Stimulated activated naive CD8-positive, alpha-beta T cell treated with anti-CD3 and anti-CD28 coated beads, Interleukin-15, Interleukin-2, amounts not matched to agents 100 U/mL and 50 U/mL, for 24 hours (primary cell): ENCODE data around the gene SIAH1.
A peak's percentile ranks its signal among the peaks of the same experiment; 100 is the strongest.

Source experiments
- ATAC-seq: fragments of 150-1000 bp; cut with Tn5 transposase; one replicate; pipeline ENCODE4 v1.10.0; 2021
- DNase-seq: peaks from one replicate; pipeline ENCODE4 v3.0.0; 2021

Gene SIAH1

GRCh38 chr16:48366165-48367093 lies 18.8 kb downstream of the SIAH1 start:
- peak; percentile 52 for DNase-seq
- ATAC-seq = peak; percentile 51

- DNase-seq = peak; percentile 88
- ATAC-seq = peak; percentile 99
These were observed 19.5 kb downstream of the SIAH1 start for GRCh38 chr16:48365601-48366164.

GRCh38 chr16:48365025-48365600 lies 20.1 kb downstream of the SIAH1 start:
- DNase-seq = no peak
- ATAC-seq = no peak

- no peak for DNase-seq
- no peak for ATAC-seq
These were observed 23.6 kb downstream of the SIAH1 start for GRCh38 chr16:48361540-48362144.

- ATAC-seq = no peak
These were observed 24.2 kb downstream of the SIAH1 start for GRCh38 chr16:48361012-48361411.

GRCh38 chr16:48359983-48360382 lies 25.2 kb downstream of the SIAH1 start:
- DNase-seq (no peak), ATAC-seq (no peak)

More at GRCh38 chr16:48361012-48361411, 24.2 kb downstream of the SIAH1 start:
- DNase-seq = no peak

GRCh38 chr16:48358419-48358818 lies 26.8 kb downstream of the SIAH1 start:
- ATAC-seq (no peak), DNase-seq (no peak)

GRCh38 chr16:48356633-48357376 lies 28.4 kb downstream of the SIAH1 start:
- DNase-seq (no peak), ATAC-seq (no peak)

- peak; percentile 48 for ATAC-seq
- DNase-seq = no peak
These were observed 30.0 kb downstream of the SIAH1 start for GRCh38 chr16:48354877-48355855.

GRCh38 chr16:48354385-48354784 lies 30.8 kb downstream of the SIAH1 start:
- peak; percentile 20 for DNase-seq
- ATAC-seq = peak; percentile 65

- DNase-seq = peak; percentile 58
- ATAC-seq = peak; percentile 66
These were observed 31.5 kb downstream of the SIAH1 start for GRCh38 chr16:48353565-48354163.

- no peak for ATAC-seq
- DNase-seq = no peak
These were observed 32.4 kb downstream of the SIAH1 start for GRCh38 chr16:48352648-48353390.

GRCh38 chr16:48350736-48351135 lies 34.5 kb downstream of the SIAH1 start:
- ATAC-seq = peak; percentile 56
- DNase-seq = no peak

GRCh38 chr16:48347980-48348379 lies 37.2 kb downstream of the SIAH1 start:
- ATAC-seq = no peak
- no peak for DNase-seq

- no peak for DNase-seq
- no peak for ATAC-seq
These were observed 37.9 kb downstream of the SIAH1 start for GRCh38 chr16:48347191-48347865.

- ATAC-seq (no peak), DNase-seq (no peak)
These were observed 42.6 kb downstream of the SIAH1 start for GRCh38 chr16:48342591-48342990.

GRCh38 chr16:48340054-48340453 lies 45.2 kb downstream of the SIAH1 start:
- DNase-seq (no peak), ATAC-seq (peak; percentile 43)

- no peak for DNase-seq
- no peak for ATAC-seq
These were observed 49.3 kb downstream of the SIAH1 start for GRCh38 chr16:48335961-48336360.

- DNase-seq = no peak
- ATAC-seq = no peak
These were observed 50.9 kb downstream of the SIAH1 start for GRCh38 chr16:48334325-48334724.
